Stomach smooth muscle (tissue), 2 donors: ENCODE measurements around the gene PRRX1.

Experiments used
- H3K27ac ChIP-seq: one replicate; pipeline ENCODE4 v1.7.0; 2013; ENCODE audit warnings: mild to moderate bottlenecking, low read length, inconsistent platforms
- H3K27me3 ChIP-seq, 2 donors: one replicate each; pipeline ENCODE4 v1.7.0; 2013; ENCODE audit warnings: low read length in 2 of 2; ENCODE audit not compliant: insufficient read depth in 2 of 2, control insufficient read depth in 1 of 2
- H3K36me3 ChIP-seq, 2 donors: one replicate each; pipeline ENCODE4 v1.7.0; 2013; ENCODE audit warnings: low read length in 2 of 2; ENCODE audit not compliant: control insufficient read depth in 2 of 2, insufficient read depth in 2 of 2
- H3K4me1 ChIP-seq: one replicate; pipeline ENCODE4 v1.7.0; 2013; ENCODE audit warnings: low read length; ENCODE audit not compliant: control insufficient read depth, insufficient read depth
- H3K4me3 ChIP-seq, 2 donors: one replicate each; pipeline ENCODE4 v1.7.0; 2013; ENCODE audit warnings: low read length in 2 of 2
- H3K9ac ChIP-seq, 2 donors: one replicate each; pipeline ENCODE4 v1.7.0; 2013; ENCODE audit warnings: low read length in 2 of 2, mild to moderate bottlenecking in 1 of 2
- H3K9me3 ChIP-seq, 2 donors: one replicate each; pipeline ENCODE4 v1.7.0; 2013; ENCODE audit warnings: low read length in 2 of 2; ENCODE audit not compliant: control insufficient read depth in 2 of 2
- donor health status: healthy.
- donor health status: Pancreatic carcinoma.

The PRRX1 gene

DNA sequence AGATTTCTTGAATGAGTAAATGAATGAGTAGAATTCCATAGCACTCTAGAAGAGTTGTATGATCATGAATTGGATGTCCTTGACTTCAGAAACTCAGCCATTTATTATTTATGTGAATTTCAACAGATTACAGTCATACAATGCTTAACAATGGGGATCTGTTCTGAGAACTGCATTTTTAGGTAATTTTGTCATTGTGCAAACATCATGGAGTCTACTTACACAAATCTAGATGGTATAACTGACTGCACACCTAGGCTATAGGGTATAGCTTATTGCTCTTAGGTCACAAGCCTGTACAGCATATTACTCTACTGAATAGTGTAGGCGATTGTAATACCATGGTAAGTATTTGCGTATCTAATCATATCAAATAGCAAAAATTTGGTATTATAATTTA lies 59.6 kb downstream of the PRRX1 start:
- Histone ChIP-seq H3K9ac (no peak overlapping the region), H3K9me3 (no peaks in the 10 kb centered on the region), H3K4me3 (no peak overlapping the region), H3K4me1 (no peaks in the 10 kb centered on the region), H3K27me3 (no peaks in the 10 kb centered on the region), H3K27ac (no peak overlapping the region), H3K36me3 (no peaks in the 10 kb centered on the region)

DNA sequence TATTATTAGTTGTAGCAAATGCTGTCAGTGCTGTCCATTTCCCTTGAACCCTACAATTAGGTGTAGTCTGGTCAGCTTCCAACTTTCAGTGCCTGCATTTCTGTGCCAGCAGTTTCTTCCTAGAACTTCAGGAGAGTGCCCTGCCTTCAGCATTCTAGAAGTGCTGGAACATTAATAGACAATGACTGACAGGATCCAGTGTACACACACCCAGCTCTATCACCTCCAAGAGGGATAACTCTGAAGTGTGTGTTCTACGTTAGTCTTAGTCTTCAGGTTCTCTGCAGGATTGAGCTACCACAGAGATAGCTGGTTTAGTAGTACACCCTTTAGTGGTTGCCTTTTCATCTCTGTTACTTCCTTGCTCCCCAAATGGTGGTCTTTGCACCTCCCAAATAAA lies 61.4 kb downstream of the PRRX1 start:
- no peak overlapping the region for H3K27ac ChIP-seq
- H3K4me3 ChIP-seq, result no peak overlapping the region
- no peak overlapping the region for H3K9ac ChIP-seq
- H3K4me1 ChIP-seq, result no peaks in the 10 kb centered on the region
- H3K27me3 ChIP-seq, result no peaks in the 10 kb centered on the region
- no peaks in the 10 kb centered on the region for H3K36me3 ChIP-seq
- no peaks in the 10 kb centered on the region for H3K9me3 ChIP-seq

GRCh38 chr1:170727963-170728362 lies 64.0 kb downstream of the PRRX1 start:
- Histone ChIP-seq H3K27me3 (no peaks in the 10 kb centered on the region), H3K9ac (no peak overlapping the region), H3K27ac (no peak overlapping the region), H3K36me3 (no peaks in the 10 kb centered on the region), H3K9me3 (no peaks in the 10 kb centered on the region), H3K4me1 (no peaks in the 10 kb centered on the region), H3K4me3 (no peak overlapping the region)

DNA sequence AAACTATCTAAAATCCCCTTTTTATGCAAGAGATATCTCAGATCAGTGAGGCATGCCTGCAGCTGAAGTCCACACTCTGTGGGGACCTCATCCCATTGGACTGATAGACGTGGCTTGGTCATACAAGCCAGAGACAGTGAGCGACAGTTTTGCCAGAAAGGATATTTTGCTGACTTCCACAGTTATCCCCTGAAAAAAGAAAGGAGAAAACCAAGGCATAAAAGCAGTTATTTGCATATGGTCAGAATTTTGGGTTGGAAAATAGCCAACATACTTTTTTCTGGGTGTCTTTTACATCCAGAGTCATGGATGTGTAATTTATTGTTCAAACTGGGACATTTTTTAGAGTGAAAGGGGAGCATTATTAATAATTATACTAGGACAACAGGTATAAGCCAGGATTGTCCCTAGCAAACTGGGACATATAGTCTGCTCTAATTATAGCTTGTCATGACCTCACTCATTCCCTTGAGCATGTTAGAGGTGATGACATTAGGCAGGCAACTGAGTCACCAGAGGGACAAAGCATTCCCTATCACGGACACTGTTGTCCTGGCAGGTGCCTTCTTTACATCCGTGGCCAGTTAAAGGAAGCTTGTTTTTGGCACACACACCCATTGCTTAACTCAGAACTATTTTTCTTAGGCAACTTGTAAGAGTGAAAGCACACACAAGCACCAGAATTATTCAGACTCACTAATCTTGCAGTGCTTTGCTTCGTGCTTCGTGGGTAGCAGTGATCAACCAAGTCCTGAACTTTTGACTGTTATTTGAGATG lies 65.5 kb downstream of the PRRX1 start:
- Histone ChIP-seq H3K27ac (no peak overlapping the region), H3K9ac (no peak overlapping the region), H3K9me3 (no peaks in the 10 kb centered on the region), H3K4me3 (no peak overlapping the region), H3K27me3 (no peaks in the 10 kb centered on the region), H3K4me1 (no peaks in the 10 kb centered on the region), H3K36me3 (no peaks in the 10 kb centered on the region)

DNA sequence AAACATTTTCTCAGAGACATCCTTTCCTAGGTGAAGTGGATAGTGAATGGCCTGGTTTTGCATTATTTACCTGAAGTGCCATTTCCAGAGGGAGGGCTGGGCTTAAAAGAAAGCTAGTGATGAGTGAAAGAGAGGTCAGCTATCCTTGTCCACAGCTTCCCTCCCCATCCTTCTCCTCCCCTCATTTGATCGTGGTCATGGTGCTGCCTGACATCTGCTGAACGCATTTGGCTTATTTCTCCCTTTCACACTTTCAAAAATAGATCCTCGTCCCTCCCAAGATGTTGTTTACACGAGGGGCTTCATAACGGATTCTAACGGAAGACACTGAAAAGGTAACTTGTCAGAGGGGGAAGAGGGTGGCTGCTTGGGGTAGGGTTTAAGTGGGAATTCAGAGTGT lies 66.1 kb downstream of the PRRX1 start:
- H3K4me3 ChIP-seq, result no peak overlapping the region
- no peaks in the 10 kb centered on the region for H3K4me1 ChIP-seq
- H3K9ac ChIP-seq, result no peak overlapping the region
- no peak overlapping the region for H3K27ac ChIP-seq
- no peaks in the 10 kb centered on the region for H3K9me3 ChIP-seq
- no peaks in the 10 kb centered on the region for H3K36me3 ChIP-seq
- H3K27me3 ChIP-seq, result no peaks in the 10 kb centered on the region

- H3K4me3 ChIP-seq, result no peak overlapping the region
- H3K4me1 ChIP-seq, result no peaks in the 10 kb centered on the region
- H3K27me3 ChIP-seq, result no peaks in the 10 kb centered on the region
- H3K27ac ChIP-seq, result no peak overlapping the region
- no peaks in the 10 kb centered on the region for H3K36me3 ChIP-seq
- H3K9me3 ChIP-seq, result no peaks in the 10 kb centered on the region
- H3K9ac ChIP-seq, result no peak overlapping the region
These were observed 66.5 kb downstream of the PRRX1 start for GRCh38 chr1:170730438-170730837.

DNA sequence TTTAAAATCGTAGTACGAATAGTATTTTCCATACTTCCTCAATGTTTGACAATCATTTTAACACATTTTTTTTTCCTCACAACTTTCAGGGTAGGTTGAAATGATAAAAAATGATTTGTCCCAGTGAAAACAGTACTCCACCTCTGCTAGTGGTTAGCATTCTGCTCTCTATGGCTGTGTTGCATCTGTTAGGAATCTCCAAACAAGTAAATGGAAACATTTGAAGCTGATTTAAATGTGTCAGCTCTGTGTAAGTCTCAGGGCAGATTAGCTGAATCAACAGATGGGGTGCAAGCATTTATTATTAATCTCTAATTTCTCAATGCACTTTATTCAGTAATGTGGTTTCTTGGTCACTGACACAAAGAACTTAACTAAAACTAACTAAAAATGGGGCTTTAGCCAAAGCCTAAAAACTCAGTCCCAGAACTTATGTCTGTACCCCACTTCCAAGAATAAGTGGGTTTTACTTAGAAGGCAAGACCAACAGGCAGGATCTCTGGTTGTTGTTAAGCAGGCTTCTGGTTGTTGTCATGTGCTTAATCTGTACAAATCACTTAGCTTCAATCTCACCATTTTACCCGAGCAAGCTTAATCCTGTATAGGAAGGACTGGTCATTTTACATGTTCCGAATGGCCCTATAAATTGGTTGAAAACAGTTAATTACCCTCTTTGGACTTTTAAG lies 67.8 kb downstream of the PRRX1 start:
- Histone ChIP-seq H3K36me3 (no peaks in the 10 kb centered on the region), H3K27me3 (no peaks in the 10 kb centered on the region), H3K9me3 (no peaks in the 10 kb centered on the region), H3K4me3 (no peak overlapping the region), H3K9ac (no peak overlapping the region), H3K27ac (no peak overlapping the region), H3K4me1 (no peaks in the 10 kb centered on the region)

- Histone ChIP-seq H3K27me3 (no peaks in the 10 kb centered on the region), H3K4me3 (no peak overlapping the region), H3K9ac (no peak overlapping the region), H3K27ac (no peak overlapping the region), H3K36me3 (no peaks in the 10 kb centered on the region), H3K9me3 (no peaks in the 10 kb centered on the region), H3K4me1 (no peaks in the 10 kb centered on the region)
These were observed 68.3 kb downstream of the PRRX1 start for GRCh38 chr1:170732252-170732588.

DNA sequence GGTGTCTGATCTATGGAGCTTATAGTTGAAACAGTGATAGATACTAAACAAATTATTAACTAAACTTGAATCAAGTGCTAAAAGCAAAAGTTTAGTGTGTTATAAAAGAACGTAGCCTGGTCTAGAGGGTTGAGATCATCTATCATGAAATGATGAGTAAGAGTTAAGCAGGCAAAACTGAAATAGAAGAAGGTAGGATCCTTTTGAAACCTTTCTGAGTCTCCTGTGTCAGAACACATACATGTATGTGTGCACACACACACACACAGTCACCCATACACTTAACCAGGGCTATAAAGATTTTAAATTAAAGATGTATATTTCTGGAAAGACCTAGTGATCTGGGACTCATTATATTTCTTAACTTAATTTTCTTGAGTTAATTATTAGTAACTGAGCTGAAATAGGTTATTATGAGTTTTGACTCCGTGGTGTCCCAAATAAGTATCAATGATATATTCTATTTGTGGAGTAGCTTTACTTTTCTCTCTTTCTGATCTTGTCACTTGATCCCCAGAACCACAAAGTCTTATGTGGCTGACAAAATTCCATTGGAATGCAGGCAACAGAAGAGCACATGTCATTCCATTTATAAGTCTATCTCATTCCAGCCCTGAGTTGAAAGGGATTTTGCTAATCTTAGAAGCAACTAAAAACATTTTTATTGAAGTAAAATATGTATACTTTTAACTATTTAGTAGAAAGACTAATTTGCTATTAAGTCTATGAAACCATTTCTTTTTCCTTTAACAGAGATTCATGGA lies 70.7 kb downstream of the PRRX1 start:
- H3K36me3 ChIP-seq, result no peaks in the 10 kb centered on the region
- no peak overlapping the region for H3K4me3 ChIP-seq
- H3K4me1 ChIP-seq, result no peaks in the 10 kb centered on the region
- H3K27ac ChIP-seq, result no peak overlapping the region
- no peaks in the 10 kb centered on the region for H3K9me3 ChIP-seq
- no peak overlapping the region for H3K9ac ChIP-seq
- no peaks in the 10 kb centered on the region for H3K27me3 ChIP-seq

DNA sequence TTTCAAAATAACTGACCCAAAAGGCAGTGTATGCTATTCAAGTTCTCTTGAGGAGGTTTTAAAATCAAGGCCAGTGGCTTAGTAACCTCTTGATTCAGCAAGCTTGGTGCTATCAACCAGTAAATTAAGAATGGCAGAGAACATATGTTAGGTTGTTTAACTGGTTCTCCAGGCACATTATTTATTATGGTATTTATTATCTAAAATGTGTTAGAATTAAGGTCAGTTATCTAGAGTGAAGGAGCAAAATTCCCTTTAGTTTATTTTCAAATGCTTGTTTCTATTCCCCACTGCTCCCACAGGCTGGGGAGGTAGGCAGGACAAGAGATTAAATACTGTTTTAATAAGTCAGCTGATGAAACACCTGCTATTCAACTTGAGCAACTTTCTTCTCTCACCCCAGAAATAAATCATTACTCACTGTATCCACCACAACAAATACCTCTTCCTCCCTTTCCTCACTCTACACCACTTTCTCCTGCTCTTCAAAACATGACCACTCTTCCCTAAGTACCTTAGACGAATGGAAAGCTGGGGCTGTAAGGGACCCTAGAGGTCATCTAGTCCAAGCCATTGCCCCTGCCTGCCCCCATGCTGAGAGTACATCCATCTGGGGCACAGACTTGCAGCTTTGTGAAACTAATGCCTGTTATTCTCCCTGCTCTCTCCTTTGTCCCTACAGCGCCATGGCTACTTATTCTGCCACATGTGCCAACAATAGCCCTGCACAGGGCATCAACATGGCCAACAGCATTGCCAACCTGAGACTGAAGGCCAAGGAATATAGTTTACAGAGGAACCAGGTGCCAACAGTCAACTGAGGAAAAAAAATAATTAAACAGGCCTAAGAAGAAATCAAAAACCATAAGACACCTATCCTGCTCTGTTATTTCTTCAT lies 71.7 kb downstream of the PRRX1 start:
- Histone ChIP-seq H3K36me3 (no peaks in the 10 kb centered on the region), H3K27me3 (no peaks in the 10 kb centered on the region), H3K4me3 (no peak overlapping the region), H3K9ac (no peak overlapping the region), H3K9me3 (no peaks in the 10 kb centered on the region), H3K27ac (no peak overlapping the region), H3K4me1 (no peaks in the 10 kb centered on the region)
